Upper lobe of left lung (tissue), 6 donors: ENCODE data around the gene SNX5. TPM values are rescaled to one million over a fixed set of nuclear protein-coding genes. Genes with fewer than 3 reads are reported as not detected.

Source experiments
- ATAC-seq, 2 donors: fragments of 200-7000 bp; cut with Tn5 transposase; one replicate each; pipeline ENCODE4 v1.9.1; 2022; ENCODE audit warnings: mild to moderate bottlenecking in 2 of 2, moderate library complexity in 2 of 2; ENCODE audit not compliant: low FRiP score in 2 of 2
- DNase-seq, 2 donors: peaks; one replicate each; pipeline ENCODE4 v3.0.0-alpha.2; 2019 to 2020
- H3K27ac ChIP-seq, 4 donors: fragments of 200-600 bp; sonication (generic); one replicate each; pipeline ENCODE4 v1.5.1; 2016 to 2019
- H3K27me3 ChIP-seq, 4 donors: fragments of 200-600 bp; sonication (generic); one replicate each; pipeline ENCODE4 v1.5.1; 2017 to 2019
- H3K36me3 ChIP-seq, 4 donors: fragments of 200-600 bp; sonication (generic); one replicate each; pipeline ENCODE4 v1.5.1; 2016 to 2019
- H3K4me1 ChIP-seq, 4 donors: fragments of 200-600 bp; sonication (generic); one replicate each; pipeline ENCODE4 v1.5.1; 2018 to 2019
- H3K4me3 ChIP-seq, 4 donors: fragments of 200-600 bp; sonication (generic); one replicate each; pipeline ENCODE4 v1.5.1; 2017 to 2019; ENCODE audit warnings: mild to moderate bottlenecking in 2 of 4, moderate library complexity in 1 of 4
- H3K9me3 ChIP-seq, 4 donors: fragments of 200-600 bp; sonication (generic); one replicate each; pipeline ENCODE4 v1.5.1; 2018 to 2019
- CTCF ChIP-seq, 6 experiments: fragments of 450-650 bp in 4 of 6; fragments of 200-600 bp in 2 of 6; sonication (generic) in 2 of 6; IDR thresholded peaks; one replicate each; pipeline ENCODE4 v1.5.1; 2016 to 2019; ENCODE audit warnings: antibody characterized with exemption in 6 of 6
- EP300 ChIP-seq, 4 donors: sonication (generic); formaldehyde crosslinking; IDR thresholded peaks; one replicate each; pipeline ENCODE4 v1.5.1; 2017; ENCODE audit warnings: antibody characterized with exemption in 4 of 4, control low read depth in 2 of 4
- POLR2A ChIP-seq, 4 donors: fragments of 450-650 bp; IDR thresholded peaks; one replicate each; pipeline ENCODE4 v1.5.1; 2016 to 2017; ENCODE audit warnings: antibody characterized with exemption in 4 of 4, mild to moderate bottlenecking in 2 of 4
- POLR2AphosphoS5 ChIP-seq, 2 donors: sonication (generic); formaldehyde crosslinking; IDR thresholded peaks; one replicate each; pipeline ENCODE4 v1.5.1; 2017; ENCODE audit warnings: antibody characterized with exemption in 2 of 2
- WGBS, 2 donors: methylation state at CpG; one replicate each; pipeline ENCODE4 v1.1.5; 2017 to 2018; 5-methylcytosine and 5-hydroxymethylcytosine counted together
- total RNA-seq, 6 donors: library from RNA; depleted of rRNA in 4 of 6; stranded (reverse); fragments of >200 nt in 4 of 6; gene quantifications; one replicate each; pipeline versions ENCODE4 v1.1.0 to v1.2.1, GENCODE V29; 2016 to 2021
- donor health status: DM: no; HTN: no; CAD: no; lungs with moderate emphysema.
- donor health status: DM: no; HTN: yes; CAD: no; lungs with severe emphysema.

Gene SNX5
- total RNA-seq, 6 donors from 2014 or later, result 72.0 to 177 (median 111) TPM

- H3K27ac ChIP-seq, result no peak overlapping the region
- no peak for TF ChIP-seq EP300 (IDR thresholded peaks at IDR 0.05)
- no peak for TF ChIP-seq POLR2A (IDR thresholded peaks at IDR 0.05)
- TF ChIP-seq CTCF (IDR thresholded peaks at IDR 0.05), result no peak
- TF ChIP-seq POLR2AphosphoS5 (IDR thresholded peaks at IDR 0.05), result no peak
- no peak for DNase-seq
- WGBS, 2 donors, result 87 to 88% methylated on average over 10 of the region's 10 CpGs
- H3K4me1 ChIP-seq, result no peaks in the 10 kb centered on the region
- no peak for ATAC-seq
- no peak overlapping the region for H3K4me3 ChIP-seq
- H3K27me3 ChIP-seq, result no peaks in the 10 kb centered on the region
- H3K9me3 ChIP-seq, result no peaks in the 10 kb centered on the region
- H3K36me3 ChIP-seq, result peaks cover 3 to 30% (median 13%) of the 10 kb centered on the region in 4 donors
Measured at GRCh38 chr20:17990278-17990972, 21.8 kb upstream of the SNX5 start.

GRCh38 chr20:17987988-17988387 lies 19.4 kb upstream of the SNX5 start:
- DNase-seq (no peak), ATAC-seq (no peak)
- Histone ChIP-seq H3K27ac (no peak overlapping the region), H3K4me3 (no peak overlapping the region), H3K36me3 (peaks cover 3 to 30% (median 13%) of the 10 kb centered on the region in 4 donors), H3K27me3 (no peaks in the 10 kb centered on the region), H3K4me1 (no peaks in the 10 kb centered on the region), H3K9me3 (no peaks in the 10 kb centered on the region)
- TF ChIP-seq EP300 (IDR thresholded peaks at IDR 0.05) (no peak), POLR2AphosphoS5 (IDR thresholded peaks at IDR 0.05) (no peak), CTCF (IDR thresholded peaks at IDR 0.05) (no peak), POLR2A (IDR thresholded peaks at IDR 0.05) (no peak)
- WGBS, 2 donors, result 83 to 100% methylated on average over 1 to 3 of the region's 3 CpGs

DNA sequence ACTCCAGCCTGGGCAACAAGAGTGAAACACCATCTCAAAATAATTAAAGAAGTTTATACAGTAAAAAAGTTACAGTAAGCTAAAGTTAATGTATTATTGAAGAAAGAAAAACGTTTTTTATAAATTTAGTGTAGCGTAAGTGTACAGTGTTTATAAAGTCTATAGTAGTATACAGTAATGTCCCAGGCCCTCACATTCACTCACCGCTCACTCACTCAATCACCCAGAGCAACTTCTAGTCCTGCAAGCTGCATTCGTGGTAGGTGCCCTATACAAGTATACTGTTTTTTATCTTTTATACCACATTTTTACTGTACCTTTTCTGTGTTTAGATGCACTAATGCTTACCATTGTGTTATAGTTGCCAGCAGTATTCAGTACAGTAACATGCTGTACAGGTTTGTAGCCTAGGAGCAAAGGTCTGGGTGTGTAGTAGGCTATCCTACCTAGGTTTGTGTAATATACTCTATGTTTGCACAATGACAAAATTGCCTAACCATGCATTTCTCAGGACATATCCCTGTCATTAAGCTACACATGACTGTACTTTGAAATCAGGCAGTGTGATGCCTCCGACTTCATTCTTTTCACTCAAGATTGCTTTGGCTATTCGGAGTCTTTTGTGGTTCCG lies 16.9 kb upstream of the SNX5 start:
- H3K27ac ChIP-seq, result no peak overlapping the region
- H3K27me3 ChIP-seq, result no peaks in the 10 kb centered on the region
- ATAC-seq (no peak), DNase-seq (no peak)
- H3K4me3 ChIP-seq, result no peak overlapping the region
- no peak for TF ChIP-seq EP300 (IDR thresholded peaks at IDR 0.05)
- TF ChIP-seq POLR2AphosphoS5 (IDR thresholded peaks at IDR 0.05), result no peak
- TF ChIP-seq CTCF (IDR thresholded peaks at IDR 0.05), result no peak
- no peak for TF ChIP-seq POLR2A (IDR thresholded peaks at IDR 0.05)
- WGBS, 2 donors, result 90 to 95% methylated on average over 7 of the region's 7 CpGs
- H3K36me3 ChIP-seq, result peaks cover 3 to 32% (median 13%) of the 10 kb centered on the region in 4 donors
- H3K4me1 ChIP-seq, result no peaks in the 10 kb centered on the region
- H3K9me3 ChIP-seq, result no peaks in the 10 kb centered on the region

DNA sequence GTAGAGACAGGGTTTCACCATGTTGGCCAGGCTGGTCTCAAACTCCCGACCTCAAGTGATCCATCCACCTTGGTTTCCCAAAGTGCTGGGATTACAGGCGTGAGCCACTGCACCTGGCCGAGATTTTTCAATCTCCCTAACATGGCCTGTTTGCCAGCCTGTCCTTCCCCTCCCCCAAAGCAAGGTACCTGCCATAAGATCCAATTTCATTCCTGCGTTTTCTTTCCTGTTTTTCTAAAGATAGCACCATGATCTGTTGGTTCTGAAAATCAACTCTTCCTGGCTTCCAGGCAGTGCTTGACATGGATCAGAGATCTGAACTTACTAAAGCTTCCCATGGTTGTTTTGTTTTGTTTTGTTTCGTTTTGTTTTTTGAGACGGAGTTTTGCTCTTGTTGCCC lies 7.7 kb upstream of the SNX5 start:
- Histone ChIP-seq H3K36me3 (peaks cover 0 to 26% (median 0%) of the 10 kb centered on the region in 4 donors), H3K4me3 (no peak overlapping the region), H3K4me1 (peaks cover 18 to 25% (median 24%) of the 10 kb centered on the region in 4 donors), H3K9me3 (no peaks in the 10 kb centered on the region), H3K27me3 (no peaks in the 10 kb centered on the region), H3K27ac (no peak overlapping the region)
- DNase-seq (no peak), ATAC-seq (no peak)
- no peak for TF ChIP-seq EP300 (IDR thresholded peaks at IDR 0.05)
- TF ChIP-seq CTCF (IDR thresholded peaks at IDR 0.05), result no peak
- TF ChIP-seq POLR2AphosphoS5 (IDR thresholded peaks at IDR 0.05), result no peak
- TF ChIP-seq POLR2A (IDR thresholded peaks at IDR 0.05), result no peak
- WGBS, 2 donors, result 93% methylated on average over 6 of the region's 6 CpGs
